AG08395 (cell line): ENCODE measurements around the gene TEX28.
"Not testable (repeated sequence)": the region's sequence is repeated elsewhere in the genome, so short reads cannot be mapped to it uniquely, and the experiment has no call there.

Experiments used
- DNase-seq: peaks from one replicate; pipeline ENCODE4 v3.0.0; 2012; ENCODE audit warnings: mixed read lengths, low spot score

TEX28 gene

DNA sequence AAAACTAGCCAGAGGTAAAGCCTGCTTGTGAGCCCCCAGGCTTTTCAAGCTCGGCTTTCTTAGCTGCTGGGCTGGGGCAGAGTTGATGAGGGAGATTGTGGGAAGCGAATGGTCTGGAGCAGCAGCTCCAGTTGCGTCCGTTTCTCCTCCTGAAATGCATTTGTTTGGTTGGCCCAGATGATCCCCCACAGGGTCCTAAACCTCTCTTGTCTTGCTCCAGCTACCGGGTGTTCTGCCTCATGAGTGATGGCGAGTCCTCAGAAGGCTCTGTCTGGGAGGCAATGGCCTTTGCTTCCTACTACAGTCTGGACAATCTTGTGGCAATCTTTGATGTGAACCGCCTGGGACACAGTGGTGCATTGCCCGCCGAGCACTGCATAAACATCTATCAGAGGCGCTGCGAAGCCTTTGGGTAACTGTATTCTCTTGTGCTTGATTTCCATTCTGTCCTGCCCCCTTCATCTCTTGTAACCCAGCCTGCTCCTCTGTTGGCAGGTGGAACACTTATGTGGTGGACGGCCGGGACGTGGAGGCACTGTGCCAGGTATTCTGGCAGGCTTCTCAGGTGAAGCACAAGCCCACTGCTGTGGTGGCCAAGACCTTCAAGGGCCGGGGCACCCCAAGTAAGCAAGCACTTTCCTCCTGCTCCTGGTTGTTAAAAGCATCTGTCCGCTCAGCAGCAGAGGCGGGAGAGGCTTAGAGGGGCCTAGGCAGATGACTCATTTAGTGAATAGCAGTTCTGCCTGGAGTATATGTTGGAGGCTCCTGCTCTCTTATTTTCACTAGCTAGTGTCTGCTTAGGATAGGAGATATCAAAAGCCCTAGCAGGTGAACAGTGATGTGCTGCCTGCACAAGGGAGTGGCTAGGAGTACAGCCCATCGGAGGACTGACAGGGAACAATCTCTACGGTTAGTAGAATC lies 16.0 kb upstream of the TEX28 start:
- DNase-seq = no peak

- no peak for DNase-seq
Measured at GRCh38 chrX:154309041-154309775, 14.3 kb upstream of the TEX28 start.

GRCh38 chrX:154308108-154308946 lies 13.4 kb upstream of the TEX28 start:
- DNase-seq = peak; percentile 52

DNA sequence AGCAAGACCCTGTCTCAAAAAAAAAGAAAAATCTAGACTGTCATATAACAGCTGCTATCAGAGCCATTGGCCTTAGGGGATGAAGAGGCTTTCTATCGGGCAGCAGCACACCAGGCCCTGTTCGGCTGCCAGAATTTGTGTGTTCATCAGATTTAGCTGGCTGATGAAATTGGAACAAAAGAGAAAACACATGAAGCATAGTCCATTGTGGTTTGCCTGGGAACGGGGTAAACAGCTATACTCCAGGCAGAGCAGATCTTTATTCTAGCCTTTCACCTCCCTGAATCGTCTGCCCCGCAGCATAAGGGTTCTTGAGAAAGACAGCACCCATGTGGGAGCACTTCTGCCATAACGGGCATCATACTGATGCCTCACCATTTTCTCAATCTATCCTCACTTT lies 12.3 kb upstream of the TEX28 start:
- no peak for DNase-seq

DNA sequence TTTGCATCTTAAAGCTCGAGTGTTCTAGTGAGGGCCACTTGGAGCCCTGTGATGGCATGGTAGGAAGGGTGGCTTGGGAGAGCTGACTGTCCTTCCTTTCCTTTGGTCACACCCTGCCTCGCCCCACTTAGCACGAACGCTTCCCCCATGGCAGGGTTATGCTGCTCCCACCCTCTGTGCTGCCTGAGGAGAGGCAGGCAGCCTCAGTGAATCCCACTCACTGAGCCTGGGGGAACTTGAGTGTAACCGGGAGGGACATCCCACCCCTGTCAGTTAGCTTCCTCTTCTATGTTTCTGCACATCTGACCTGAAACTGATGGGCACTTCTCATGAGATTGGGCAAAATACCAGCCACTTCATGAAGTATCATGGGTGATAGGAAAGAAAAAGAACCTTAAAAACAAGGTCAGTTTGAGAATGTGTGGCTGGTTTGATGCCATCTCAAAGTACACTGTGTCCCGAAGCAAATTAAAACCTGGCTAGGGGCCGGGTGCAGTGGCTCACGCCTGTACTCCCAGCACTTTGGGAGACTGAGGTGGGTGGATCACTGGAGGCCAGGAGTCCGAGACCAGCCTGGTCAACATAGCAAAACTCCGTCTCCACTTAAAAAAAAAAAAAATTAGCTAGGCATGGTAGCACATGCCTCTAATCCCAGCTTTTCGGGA lies 10.7 kb upstream of the TEX28 start:
- DNase-seq = no peak

- no peak for DNase-seq
Measured at GRCh38 chrX:154304846-154305245, 9.9 kb upstream of the TEX28 start.

GRCh38 chrX:154303476-154303875 lies 8.6 kb upstream of the TEX28 start:
- no peak for DNase-seq

GRCh38 chrX:154302998-154303397 lies 8.1 kb upstream of the TEX28 start:
- DNase-seq = not testable (repeated sequence)

GRCh38 chrX:154300816-154301215 lies 5.9 kb upstream of the TEX28 start:
- no peak for DNase-seq

GRCh38 chrX:154298312-154298711 lies 3.4 kb upstream of the TEX28 start:
- no peak for DNase-seq

DNA sequence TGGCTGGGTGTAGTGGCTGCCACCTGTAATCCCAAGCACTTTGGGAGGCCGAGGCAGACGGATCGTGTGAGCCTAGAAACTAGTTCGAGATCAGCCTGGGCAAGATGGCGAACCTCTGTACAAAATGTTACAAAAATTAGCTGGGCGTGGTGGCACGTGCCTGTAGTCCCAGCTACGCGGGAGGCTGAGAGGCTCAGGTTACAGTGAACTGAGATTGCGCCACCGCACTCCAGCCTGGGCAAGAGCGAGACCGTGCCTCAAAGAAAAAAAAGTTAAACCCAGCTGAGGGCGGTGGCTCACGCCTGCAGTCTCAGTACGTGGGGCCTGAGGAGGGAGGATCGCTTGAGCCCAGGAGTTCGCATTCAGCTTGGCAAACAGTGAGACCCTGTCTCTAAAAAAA lies 1.8 kb upstream of the TEX28 start:
- no peak for DNase-seq

- no peak for DNase-seq
Measured at GRCh38 chrX:154295664-154296310, 863 bp upstream of the TEX28 start, which contains the start of gene TKTL1. TSS of gene TKTL1 (plus strand) at chrX:154295795. CDS start at chrX:154295860, 65 bp downstream.

GRCh38 chrX:154286406-154286805 lies 8.5 kb downstream of the TEX28 start:
- DNase-seq = not testable (repeated sequence)

DNA sequence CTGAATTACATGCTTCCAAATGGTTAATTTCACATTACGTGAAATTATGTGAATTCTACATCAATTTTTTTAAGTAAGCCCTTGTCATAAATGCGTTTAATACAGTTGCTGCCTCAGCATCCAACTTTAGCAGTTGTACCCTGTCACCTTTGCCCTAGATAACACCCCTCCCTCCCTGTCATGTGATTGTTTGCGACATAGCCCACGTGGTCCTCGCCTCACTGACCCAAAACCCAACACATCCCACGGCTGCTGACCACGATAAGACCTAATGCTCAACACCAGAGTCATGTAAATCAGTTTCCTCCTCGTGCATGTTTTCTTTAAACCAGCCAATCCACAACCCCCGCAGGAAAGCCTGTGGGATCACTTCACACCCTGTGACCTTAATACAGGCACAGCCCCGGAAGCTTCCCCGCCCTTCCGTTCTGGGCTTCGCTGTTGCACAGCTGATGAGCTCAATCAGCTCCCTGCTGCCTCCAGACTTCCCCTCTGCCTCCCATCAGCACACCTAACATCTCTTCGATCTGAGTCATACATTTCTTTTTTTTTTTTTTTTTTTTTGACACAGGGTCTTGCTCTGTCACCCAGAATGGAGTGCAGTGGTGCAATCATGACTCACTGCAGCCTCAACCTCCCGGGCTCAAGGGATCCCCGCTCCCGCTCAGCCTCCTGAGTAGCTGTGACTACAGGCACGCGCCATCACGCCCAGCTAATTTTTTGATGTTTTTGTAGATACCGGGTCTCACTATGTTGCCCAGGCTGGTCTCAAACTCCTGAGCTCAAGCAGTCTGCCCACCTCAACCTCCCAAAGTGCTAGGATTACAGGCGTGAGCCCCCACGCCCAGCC lies 10.2 kb downstream of the TEX28 start:
- not testable (repeated sequence) for DNase-seq

DNA sequence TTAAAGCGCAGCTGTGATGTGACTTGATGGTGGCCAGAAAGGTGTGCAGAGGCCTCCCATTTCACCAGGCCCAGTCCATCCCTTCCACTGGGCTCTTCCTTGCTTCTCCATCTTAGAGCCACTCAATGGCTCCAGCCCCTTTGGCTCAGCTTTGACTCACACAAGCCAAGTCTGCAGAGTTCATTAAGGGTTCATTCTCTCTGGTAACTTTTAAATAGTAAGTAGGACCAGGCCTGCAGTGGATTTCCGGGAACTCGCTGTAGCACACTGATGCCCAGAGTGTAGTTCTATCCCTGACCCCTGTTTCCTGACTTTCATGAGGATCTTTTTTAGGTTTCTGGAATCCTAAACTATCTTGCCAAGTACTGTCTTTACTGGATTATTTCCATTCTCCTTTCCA lies 25.7 kb downstream of the TEX28 start:
- not testable (repeated sequence) for DNase-seq

DNA sequence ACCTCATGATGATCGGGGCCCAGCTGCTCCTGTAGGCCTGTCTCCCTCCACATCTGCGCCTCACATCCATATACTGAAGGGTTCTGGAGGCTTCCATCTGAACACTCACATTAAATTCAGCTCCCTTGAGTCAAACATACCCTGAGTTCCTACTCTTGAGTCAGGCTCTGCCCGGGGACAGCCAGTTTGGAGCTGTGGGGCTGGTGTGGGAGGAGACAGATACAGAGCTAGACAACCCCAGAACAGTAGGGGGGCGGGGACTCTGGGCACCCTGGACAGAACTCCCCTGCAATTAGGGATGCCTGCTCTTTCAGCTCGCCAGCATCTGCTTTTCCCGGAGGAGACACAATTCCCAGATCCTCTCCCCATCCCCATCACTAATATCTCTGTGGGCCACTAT lies 31.9 kb downstream of the TEX28 start:
- not testable (repeated sequence) for DNase-seq

DNA sequence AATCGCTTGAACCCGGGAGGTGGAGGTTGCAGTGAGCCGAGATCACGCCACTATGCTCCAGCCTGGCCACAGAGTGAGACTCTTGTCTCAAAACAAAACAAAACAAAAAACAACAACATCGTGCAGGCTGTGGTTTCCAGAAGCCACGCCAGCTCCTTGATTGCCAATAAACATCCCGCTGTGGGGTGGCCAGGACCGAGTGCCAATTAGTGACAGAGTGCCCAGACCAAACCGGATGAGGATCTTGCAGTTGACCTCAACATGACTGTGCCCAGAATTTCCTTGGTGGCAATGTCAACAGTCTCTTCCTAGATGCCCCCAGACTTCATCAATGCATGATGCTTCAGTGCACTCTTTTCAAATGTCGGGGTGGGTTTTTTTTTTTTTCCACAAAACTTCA lies 36.2 kb downstream of the TEX28 start:
- not testable (repeated sequence) for DNase-seq

GRCh38 chrX:154257282-154257681 lies 37.6 kb downstream of the TEX28 start, which contains the start of gene OPN1MW3:
TSS of gene OPN1MW3 (plus strand) at chrX:154257582. CDS start at chrX:154257620, 38 bp downstream.
- not testable (repeated sequence) for DNase-seq

GRCh38 chrX:154248076-154248475 lies 46.8 kb downstream of the TEX28 start:
- not testable (repeated sequence) for DNase-seq
